HEK293 (cell line): ENCODE data around the gene DRICH1.
A peak's percentile ranks its signal among the peaks of the same experiment; 100 is the strongest.
"Not testable (repeated sequence)": the region's sequence is repeated elsewhere in the genome, so short reads cannot be mapped to it uniquely, and the experiment has no call there.

Source experiments
- CTCF ChIA-PET: fragments of 350-600 bp; formaldehyde crosslinking; extraction: SDS; loops from one replicate; lab custom pipeline; 2021; ENCODE audit warnings: antibody characterized with exemption; lab: Yijun Ruan, JAX
- POLR2A ChIA-PET: fragments of 300-600 bp; formaldehyde crosslinking; extraction: SDS; loops from one replicate; lab custom pipeline; 2020; ENCODE audit warnings: antibody characterized with exemption, inconsistent platforms; lab: Yijun Ruan, JAX
- H3K27ac ChIP-seq: fragments of 200-500 bp; sonication (Bioruptor generic); 2 replicates; pipeline ENCODE4 v1.5.1; 2014; ENCODE audit warnings: low read depth, low read length, control low read depth, inconsistent platforms; ENCODE audit errors: extremely low read depth
- H3K36me3 ChIP-seq, 2 experiments: fragments of 200-500 bp in 1 of 2; sonication (Bioruptor generic) in 1 of 2; 1 replicate in 1 of 2; 2 replicates in 1 of 2; pipeline ENCODE4 v1.5.1; 2014 to 2017; ENCODE audit warnings: inconsistent platforms in 2 of 2, low read length in 2 of 2; ENCODE audit not compliant: control insufficient read depth in 2 of 2, insufficient read depth in 1 of 2
- H3K4me1 ChIP-seq: fragments of 200-500 bp; sonication (Bioruptor generic); 2 replicates; pipeline ENCODE4 v1.5.1; 2014; ENCODE audit warnings: mild to moderate bottlenecking, low read length, inconsistent platforms; ENCODE audit not compliant: control insufficient read depth, insufficient read depth
- H3K4me3 ChIP-seq: 2 replicates; pipeline ENCODE4 v1.5.1; 2011; ENCODE audit warnings: low read depth, mild to moderate bottlenecking, control low read depth, low read length, moderate library complexity
- H3K9me3 ChIP-seq: fragments of 200-500 bp; sonication (Bioruptor generic); 2 replicates; pipeline ENCODE4 v1.5.1; 2014; ENCODE audit warnings: low read depth, low read length, inconsistent platforms; ENCODE audit not compliant: control insufficient read depth, insufficient read depth
- SALL2 ChIP-seq: fragments of 450-650 bp; formaldehyde crosslinking; IDR thresholded peaks from 2 replicates; pipeline ENCODE4 v1.5.0; 2017; ENCODE audit warnings: missing biosample characterization, mild to moderate bottlenecking, missing genetic modification characterization, borderline replicate concordance
- ZNF302 ChIP-seq: fragments of 450-650 bp; formaldehyde crosslinking; IDR thresholded peaks from 2 replicates; pipeline ENCODE4 v1.5.1; 2016; ENCODE audit warnings: missing biosample characterization, missing genetic modification characterization, low read depth
- ZNF311 ChIP-seq: fragments of 450-650 bp; formaldehyde crosslinking; IDR thresholded peaks from 2 replicates; pipeline ENCODE4 v1.5.1; 2017; ENCODE audit warnings: missing biosample characterization, missing genetic modification characterization, borderline replicate concordance
- ZNF335 ChIP-seq: fragments of 450-650 bp; formaldehyde crosslinking; conservative IDR thresholded peaks from 2 replicates; pipeline ENCODE4 v1.5.1; 2016; ENCODE audit warnings: missing biosample characterization, missing genetic modification characterization
- ZNF366 ChIP-seq: fragments of 450-650 bp; formaldehyde crosslinking; conservative IDR thresholded peaks from 2 replicates; pipeline ENCODE4 v1.5.1; 2016; ENCODE audit warnings: missing biosample characterization, missing genetic modification characterization
- ZNF37A ChIP-seq: fragments of 450-650 bp; IDR thresholded peaks from 2 replicates; pipeline ENCODE4 v1.5.1; 2018; ENCODE audit warnings: missing biosample characterization, missing genetic modification characterization
- ZNF529 ChIP-seq: fragments of 450-650 bp; formaldehyde crosslinking; IDR thresholded peaks from 2 replicates; pipeline ENCODE4 v1.5.1; 2017; ENCODE audit warnings: missing genetic modification characterization, missing biosample characterization; ENCODE audit not compliant: insufficient replicate concordance
- ZNF791 ChIP-seq: fragments of 450-650 bp; formaldehyde crosslinking; IDR thresholded peaks from 2 replicates; pipeline ENCODE4 v1.5.1; 2016; ENCODE audit warnings: missing biosample characterization, missing genetic modification characterization
- ZNF837 ChIP-seq: fragments of 450-650 bp; formaldehyde crosslinking; IDR thresholded peaks from 2 replicates; pipeline ENCODE4 v1.5.1; 2016; ENCODE audit warnings: missing biosample characterization, missing genetic modification characterization
- ZXDB ChIP-seq: fragments of 450-650 bp; formaldehyde crosslinking; IDR thresholded peaks from 2 replicates; pipeline ENCODE4 v1.5.1; 2016; ENCODE audit warnings: missing biosample characterization, missing genetic modification characterization
- TF ChIP-seq, protein P1 (sequence below): fragments of 450-650 bp; formaldehyde crosslinking; IDR thresholded peaks from 2 replicates; pipeline ENCODE4 v1.5.1; 2016; ENCODE audit warnings: missing biosample characterization, missing genetic modification characterization, borderline replicate concordance
- TF ChIP-seq, protein P2 (sequence below): fragments of 450-650 bp; formaldehyde crosslinking; IDR thresholded peaks from 2 replicates; pipeline ENCODE4 v1.5.1; 2016; ENCODE audit warnings: missing biosample characterization, missing genetic modification characterization
- TF ChIP-seq, protein P3 (sequence below): fragments of 450-650 bp; formaldehyde crosslinking; IDR thresholded peaks from 2 replicates; pipeline ENCODE4 v1.5.1; 2016; ENCODE audit warnings: missing biosample characterization, missing genetic modification characterization

DRICH1 gene

DNA sequence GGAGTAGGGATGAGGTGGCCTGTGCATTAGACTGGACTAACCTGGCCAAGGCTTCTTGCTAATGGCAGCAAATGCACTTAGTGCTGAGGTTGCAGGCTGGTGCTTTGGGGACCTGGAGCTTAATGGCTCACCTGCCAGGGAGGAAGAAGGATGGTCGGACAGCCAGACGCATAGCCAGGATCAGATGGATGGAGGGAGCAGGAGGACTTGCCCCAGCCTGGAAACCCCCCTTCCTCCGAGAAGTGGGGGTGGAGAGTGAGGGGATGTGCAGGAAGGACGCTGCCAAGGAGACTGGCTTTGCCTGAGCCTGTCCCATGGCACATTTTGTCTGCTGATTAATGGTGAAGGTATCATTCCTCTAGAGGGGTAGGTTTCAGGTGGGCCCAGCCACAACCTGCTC is 69.9 kb downstream of the DRICH1 start:
- TF ChIP-seq ZNF529 (tag by site-specific recombination) (no peak), ZNF837 (tag by site-specific recombination) (no peak), ZNF335 (tag by site-specific recombination) (no peak), SALL2 (tag by site-specific recombination) (no peak), ZXDB (no peak), ZNF791 (tag by site-specific recombination) (no peak), ZNF302 (tag by site-specific recombination) (no peak), ZNF366 (tag by site-specific recombination) (no peak), ZNF37A (tag by site-specific recombination) (no peak), ZNF311 (tag by site-specific recombination) (no peak)
- TF ChIP-seq, protein P1, sequence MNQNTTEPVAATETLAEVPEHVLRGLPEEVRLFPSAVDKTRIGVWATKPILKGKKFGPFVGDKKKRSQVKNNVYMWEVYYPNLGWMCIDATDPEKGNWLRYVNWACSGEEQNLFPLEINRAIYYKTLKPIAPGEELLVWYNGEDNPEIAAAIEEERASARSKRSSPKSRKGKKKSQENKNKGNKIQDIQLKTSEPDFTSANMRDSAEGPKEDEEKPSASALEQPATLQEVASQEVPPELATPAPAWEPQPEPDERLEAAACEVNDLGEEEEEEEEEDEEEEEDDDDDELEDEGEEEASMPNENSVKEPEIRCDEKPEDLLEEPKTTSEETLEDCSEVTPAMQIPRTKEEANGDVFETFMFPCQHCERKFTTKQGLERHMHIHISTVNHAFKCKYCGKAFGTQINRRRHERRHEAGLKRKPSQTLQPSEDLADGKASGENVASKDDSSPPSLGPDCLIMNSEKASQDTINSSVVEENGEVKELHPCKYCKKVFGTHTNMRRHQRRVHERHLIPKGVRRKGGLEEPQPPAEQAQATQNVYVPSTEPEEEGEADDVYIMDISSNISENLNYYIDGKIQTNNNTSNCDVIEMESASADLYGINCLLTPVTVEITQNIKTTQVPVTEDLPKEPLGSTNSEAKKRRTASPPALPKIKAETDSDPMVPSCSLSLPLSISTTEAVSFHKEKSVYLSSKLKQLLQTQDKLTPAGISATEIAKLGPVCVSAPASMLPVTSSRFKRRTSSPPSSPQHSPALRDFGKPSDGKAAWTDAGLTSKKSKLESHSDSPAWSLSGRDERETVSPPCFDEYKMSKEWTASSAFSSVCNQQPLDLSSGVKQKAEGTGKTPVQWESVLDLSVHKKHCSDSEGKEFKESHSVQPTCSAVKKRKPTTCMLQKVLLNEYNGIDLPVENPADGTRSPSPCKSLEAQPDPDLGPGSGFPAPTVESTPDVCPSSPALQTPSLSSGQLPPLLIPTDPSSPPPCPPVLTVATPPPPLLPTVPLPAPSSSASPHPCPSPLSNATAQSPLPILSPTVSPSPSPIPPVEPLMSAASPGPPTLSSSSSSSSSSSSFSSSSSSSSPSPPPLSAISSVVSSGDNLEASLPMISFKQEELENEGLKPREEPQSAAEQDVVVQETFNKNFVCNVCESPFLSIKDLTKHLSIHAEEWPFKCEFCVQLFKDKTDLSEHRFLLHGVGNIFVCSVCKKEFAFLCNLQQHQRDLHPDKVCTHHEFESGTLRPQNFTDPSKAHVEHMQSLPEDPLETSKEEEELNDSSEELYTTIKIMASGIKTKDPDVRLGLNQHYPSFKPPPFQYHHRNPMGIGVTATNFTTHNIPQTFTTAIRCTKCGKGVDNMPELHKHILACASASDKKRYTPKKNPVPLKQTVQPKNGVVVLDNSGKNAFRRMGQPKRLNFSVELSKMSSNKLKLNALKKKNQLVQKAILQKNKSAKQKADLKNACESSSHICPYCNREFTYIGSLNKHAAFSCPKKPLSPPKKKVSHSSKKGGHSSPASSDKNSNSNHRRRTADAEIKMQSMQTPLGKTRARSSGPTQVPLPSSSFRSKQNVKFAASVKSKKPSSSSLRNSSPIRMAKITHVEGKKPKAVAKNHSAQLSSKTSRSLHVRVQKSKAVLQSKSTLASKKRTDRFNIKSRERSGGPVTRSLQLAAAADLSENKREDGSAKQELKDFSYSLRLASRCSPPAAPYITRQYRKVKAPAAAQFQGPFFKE (tag by site-specific recombination) = no peak
- TF ChIP-seq, protein P2, sequence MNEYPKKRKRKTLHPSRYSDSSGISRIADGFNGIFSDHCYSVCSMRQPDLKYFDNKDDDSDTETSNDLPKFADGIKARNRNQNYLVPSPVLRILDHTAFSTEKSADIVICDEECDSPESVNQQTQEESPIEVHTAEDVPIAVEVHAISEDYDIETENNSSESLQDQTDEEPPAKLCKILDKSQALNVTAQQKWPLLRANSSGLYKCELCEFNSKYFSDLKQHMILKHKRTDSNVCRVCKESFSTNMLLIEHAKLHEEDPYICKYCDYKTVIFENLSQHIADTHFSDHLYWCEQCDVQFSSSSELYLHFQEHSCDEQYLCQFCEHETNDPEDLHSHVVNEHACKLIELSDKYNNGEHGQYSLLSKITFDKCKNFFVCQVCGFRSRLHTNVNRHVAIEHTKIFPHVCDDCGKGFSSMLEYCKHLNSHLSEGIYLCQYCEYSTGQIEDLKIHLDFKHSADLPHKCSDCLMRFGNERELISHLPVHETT (tag by site-specific recombination) = no peak
- H3K27ac ChIP-seq = no peak overlapping the region
- ChIA-PET POLR2A (interaction anchor here (0.7 kb wide), 1 partner anchor 1053 kb away, joined by 5 read pairs; no protein-coding TSS in a partner anchor), CTCF (interaction anchor here (0.7 to 3.8 kb wide), 3 partner anchors 21 to 1366 kb away, joined by 3 to 19 read pairs (median 5); no protein-coding TSS in a partner anchor)
- no peaks in the 10 kb centered on the region for H3K36me3 ChIP-seq
- no peak overlapping the region for H3K4me3 ChIP-seq
- H3K4me1 ChIP-seq = no peaks in the 10 kb centered on the region; the same call in 1 of the 2 replicates
- no peaks in the 10 kb centered on the region for H3K9me3 ChIP-seq

DNA sequence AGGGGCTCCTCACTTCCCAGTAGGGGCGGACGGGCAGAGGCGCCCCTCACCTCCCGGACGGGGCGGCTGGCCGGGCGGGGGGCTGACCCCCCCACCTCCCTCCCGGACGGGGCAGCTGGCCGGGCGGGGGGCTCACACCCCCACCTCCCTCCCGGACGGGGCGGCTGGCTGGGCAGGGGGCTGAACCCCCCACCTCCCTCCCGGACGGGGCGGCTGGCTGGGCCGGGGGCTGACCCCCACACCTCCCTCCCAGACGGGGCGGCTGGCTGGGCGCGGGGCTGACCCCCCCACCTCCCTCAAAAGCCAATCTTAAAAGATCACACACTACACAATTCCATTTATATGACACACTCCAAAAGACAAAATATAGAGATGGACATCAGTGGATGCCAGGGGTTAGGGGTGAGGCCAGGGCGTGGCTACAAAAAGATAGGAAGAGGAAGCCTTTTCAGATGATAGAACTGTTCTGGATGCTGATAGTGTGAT is 71.1 kb downstream of the DRICH1 start:
- H3K4me3 ChIP-seq, POLR2A ChIA-PET, H3K27ac ChIP-seq, H3K36me3 ChIP-seq, H3K4me1 ChIP-seq, H3K9me3 ChIP-seq: not testable (repeated sequence)
- CTCF ChIA-PET = interaction anchor here (0.9 to 1.6 kb wide), 2 partner anchors 19 to 20 kb away, joined by 3 to 5 read pairs; no protein-coding TSS in a partner anchor

DNA sequence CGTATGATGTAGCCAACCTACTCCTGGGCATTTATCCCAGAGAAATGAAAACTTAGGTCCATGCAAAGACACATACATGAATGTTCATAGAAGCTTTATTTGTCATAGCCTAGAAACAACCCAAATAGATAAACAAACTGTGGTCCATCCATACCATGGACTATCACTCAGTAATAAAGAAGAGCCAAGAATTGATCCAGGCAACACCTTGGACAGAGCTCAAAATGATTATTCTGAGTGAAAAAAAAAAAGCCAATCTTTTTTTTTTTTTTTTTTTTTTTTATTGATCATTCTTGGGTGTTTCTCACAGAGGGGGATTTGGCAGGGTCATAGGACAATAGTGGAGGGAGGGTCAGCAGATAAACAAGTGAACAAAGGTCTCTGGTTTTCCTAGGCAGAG is 71.9 kb downstream of the DRICH1 start:
- not testable (repeated sequence) for H3K27ac ChIP-seq, H3K36me3 ChIP-seq, H3K9me3 ChIP-seq, H3K4me1 ChIP-seq
- POLR2A ChIA-PET = interaction anchor here (0.6 kb wide), 1 partner anchor 318 kb away, joined by 3 read pairs; no protein-coding TSS in a partner anchor
- CTCF ChIA-PET = interaction anchor here (0.9 to 2.0 kb wide), 4 partner anchors 18 to 31 kb away, joined by 3 to 11 read pairs (median 4); no protein-coding TSS in a partner anchor
- TF ChIP-seq, protein P3, sequence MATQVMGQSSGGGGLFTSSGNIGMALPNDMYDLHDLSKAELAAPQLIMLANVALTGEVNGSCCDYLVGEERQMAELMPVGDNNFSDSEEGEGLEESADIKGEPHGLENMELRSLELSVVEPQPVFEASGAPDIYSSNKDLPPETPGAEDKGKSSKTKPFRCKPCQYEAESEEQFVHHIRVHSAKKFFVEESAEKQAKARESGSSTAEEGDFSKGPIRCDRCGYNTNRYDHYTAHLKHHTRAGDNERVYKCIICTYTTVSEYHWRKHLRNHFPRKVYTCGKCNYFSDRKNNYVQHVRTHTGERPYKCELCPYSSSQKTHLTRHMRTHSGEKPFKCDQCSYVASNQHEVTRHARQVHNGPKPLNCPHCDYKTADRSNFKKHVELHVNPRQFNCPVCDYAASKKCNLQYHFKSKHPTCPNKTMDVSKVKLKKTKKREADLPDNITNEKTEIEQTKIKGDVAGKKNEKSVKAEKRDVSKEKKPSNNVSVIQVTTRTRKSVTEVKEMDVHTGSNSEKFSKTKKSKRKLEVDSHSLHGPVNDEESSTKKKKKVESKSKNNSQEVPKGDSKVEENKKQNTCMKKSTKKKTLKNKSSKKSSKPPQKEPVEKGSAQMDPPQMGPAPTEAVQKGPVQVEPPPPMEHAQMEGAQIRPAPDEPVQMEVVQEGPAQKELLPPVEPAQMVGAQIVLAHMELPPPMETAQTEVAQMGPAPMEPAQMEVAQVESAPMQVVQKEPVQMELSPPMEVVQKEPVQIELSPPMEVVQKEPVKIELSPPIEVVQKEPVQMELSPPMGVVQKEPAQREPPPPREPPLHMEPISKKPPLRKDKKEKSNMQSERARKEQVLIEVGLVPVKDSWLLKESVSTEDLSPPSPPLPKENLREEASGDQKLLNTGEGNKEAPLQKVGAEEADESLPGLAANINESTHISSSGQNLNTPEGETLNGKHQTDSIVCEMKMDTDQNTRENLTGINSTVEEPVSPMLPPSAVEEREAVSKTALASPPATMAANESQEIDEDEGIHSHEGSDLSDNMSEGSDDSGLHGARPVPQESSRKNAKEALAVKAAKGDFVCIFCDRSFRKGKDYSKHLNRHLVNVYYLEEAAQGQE = peak; percentile 65
- TF ChIP-seq, all 188 proteins: peak for 1; not testable (repeated sequence) for 187
- not testable (repeated sequence) for H3K4me3 ChIP-seq
